ENCODE measurements around the gene ANKAR.
"Not testable (repeated sequence)": the region's sequence is repeated elsewhere in the genome, so short reads cannot be mapped to it uniquely, and the experiment has no call there.

The ANKAR gene

DNA sequence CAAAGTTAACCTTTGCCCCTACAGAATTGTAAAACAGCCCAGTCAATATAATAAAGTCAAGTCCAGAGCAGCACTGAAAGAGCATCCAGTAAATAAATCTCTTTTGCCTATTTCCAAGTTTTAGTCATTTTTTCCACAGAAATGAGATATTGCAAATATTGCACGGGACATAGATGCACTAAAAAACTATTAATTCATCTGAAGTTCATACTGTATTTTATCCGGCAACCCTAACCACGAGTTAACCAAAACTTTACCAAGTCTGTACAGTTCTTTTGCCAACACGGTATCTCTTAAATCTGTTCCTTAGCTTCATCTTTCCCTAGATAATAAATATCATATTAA, 13.7 kb upstream of the ANKAR start:
- no peak for DNase-seq (ENCODE audit: low read depth)

DNA sequence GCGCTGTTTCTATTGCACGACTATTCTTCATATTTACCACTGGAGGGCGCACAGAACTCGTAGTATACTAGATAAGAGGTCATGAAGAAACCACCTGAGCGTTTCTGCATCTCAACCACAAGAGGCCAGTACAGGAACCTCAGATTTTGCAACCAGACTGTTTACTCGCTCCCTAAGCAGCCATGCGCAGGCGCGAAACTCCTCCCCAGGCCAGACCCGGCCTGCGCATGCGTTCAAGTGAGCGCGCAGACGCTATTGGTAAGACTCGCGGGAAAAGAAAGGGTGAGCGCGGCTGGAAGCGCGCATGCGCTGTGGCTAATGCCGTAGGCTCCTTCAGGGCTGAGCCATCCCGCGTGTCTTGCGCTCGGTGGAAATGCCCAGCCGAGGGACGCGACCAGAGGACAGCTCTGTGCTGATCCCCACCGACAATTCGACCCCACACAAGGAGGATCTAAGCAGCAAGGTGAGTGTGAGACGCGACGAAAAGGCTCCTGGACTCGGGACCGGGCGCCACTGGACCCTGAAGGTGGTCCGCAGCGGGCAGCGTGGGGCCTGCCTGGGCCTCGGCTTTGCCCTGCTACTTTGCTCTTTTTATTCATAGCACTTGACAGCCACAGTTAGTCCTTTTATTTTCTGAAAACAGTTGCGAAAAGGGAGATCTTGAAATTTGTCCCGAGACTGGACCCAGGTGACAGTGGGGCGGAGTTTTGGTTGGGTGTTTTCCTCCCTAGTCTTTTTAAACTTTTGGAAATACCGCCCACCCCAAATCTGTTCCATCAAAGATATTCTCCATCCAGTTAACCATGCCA, 13.1 kb upstream of the ANKAR start, which contains the start of gene ASNSD1:
Gene ASNSD1, plus strand, starts transcription at position 312 of the 809 bp plus-strand sequence. CDS start 4,674 bp downstream, outside the sequence.
- peak; percentile 97 for DNase-seq (ENCODE audit: low read depth)

DNA sequence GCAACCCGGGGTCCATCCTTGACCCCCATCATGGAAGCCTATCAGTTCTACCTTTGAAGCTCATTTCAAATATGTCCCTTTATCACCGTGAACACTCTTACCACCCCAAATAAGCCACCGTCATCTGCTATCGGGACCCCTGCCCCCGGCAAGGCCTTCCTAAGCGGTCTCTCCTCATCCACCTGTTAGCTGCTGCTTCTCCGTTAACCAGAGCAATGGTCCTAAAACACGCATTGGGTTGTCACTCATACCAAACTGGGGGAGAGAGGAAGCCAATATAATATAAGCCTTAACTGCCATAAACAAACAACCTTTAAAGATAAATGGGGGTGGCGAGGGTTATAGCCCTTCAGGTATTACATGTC, 12.5 kb upstream of the ANKAR start:
- no peak for DNase-seq (ENCODE audit: low read depth)

DNA sequence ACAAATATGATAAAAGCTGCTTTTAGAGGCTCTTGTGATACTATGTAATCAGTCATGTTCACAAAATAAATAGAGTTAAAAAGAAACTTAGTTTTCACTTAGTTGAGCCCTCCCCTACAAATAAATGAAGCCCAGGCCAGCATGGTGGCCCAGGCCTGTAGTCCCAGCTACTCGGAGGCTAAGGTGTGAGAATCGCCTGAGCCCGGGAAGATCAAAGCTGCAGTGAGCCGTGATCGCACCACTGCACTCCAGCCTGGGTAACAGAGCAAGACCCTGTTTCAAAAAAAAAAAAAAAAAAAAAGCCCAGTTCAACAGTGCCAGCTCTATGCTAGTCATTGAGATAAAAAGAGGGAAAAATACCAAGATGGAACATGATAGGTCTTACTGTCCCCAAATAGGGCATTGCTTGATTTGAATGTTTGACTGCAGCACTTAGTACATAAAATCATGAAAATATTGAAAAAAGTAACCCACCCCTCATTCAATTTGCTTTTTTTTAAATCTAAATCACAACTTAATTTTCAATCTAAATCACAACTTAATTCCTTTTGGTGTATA, 11.7 kb upstream of the ANKAR start:
- DNase-seq (ENCODE audit: low read depth): no peak

DNA sequence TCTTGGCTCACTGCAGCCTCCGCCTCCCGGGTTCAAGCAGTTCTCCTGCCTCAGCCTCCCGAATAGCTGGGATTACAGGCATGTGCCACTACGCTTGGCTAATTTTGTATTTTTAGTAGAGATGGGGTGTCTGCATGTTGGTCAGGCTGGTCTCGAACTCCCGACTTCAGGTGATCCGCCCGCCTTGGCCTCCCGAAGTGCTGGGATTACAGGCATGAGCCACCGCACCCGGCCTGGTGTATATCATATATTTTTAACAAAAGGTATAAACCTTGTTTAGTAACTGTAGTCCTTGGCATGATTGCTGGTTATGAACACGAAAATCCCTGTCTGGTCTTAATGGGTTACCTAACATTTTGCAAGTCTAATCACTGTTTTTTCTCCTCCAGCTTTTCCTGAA, 11.2 kb upstream of the ANKAR start:
- DNase-seq (ENCODE audit: low read depth): not testable (repeated sequence)

DNA sequence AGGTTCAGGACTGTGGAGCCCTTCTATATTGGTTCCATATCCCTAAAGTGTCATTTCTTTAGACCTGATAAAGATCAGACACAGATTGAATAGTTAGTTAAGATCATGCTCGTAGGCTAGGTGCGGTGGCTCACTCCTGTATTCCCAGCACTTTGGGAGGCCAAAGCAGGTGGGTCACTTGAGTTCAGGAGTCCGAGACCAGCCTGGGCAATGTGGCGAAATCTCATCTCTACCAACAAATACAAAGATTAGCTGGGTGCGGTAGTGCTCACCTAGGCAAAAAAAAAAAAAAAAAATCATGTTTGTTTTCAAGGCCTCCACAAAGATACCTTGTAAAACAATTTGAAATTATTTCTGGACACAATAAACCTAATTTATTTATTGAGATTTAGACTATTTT, 4.6 kb upstream of the ANKAR start:
- no peak for DNase-seq (ENCODE audit: low read depth)

DNA sequence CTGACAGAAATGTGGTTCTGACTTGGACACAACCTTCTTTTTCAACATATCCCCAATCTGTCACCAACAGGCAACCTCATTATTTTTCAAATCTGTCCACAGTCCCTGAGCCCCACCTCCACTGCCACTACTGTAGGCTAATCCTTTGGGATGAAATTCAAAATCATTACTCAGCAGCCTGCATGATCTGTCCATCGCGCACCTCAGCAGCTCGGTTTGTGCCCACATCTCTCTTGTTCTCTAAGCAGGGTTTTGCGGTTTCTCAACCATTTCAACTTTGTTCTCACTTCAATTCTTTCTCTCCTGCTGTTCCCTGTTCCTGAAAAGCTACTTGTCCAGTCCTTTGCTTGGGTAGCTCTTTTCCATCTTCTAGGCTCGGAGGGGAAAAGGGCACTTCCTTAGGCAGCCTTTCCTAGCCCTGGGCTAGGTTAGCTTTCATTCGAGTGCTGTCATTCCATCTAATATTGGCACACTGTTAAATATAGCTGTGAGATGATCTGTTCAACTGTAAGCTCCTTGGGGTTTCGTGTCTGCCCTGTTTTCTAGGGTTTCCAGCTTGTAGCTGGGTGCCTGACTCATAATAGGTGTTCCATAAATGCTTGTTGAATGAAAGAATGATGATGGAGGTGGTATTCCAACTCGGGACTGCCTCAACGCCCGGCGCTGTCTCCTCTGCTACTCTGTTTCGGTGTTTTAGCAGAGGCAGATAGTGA, 653 bp upstream of the ANKAR start:
- no peak for DNase-seq (ENCODE audit: low read depth)

DNA sequence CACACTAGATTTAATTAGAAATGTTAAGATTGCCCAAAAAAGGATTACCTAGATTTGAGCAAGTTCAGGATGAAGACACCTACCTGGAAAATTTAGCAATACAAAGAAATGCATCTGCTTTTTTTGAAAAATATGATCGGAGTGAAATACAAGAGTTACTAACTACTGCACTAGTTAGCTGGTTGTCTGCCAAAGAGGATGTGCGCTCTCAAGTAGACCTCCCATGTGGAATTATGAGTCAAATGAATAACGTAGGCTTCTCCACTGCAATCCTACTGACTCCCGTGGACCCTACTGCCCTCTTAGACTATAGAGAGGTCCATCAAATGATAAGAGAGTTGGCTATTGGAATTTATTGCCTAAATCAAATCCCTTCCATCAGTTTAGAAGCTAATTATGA, 2.0 kb downstream of the ANKAR start:
- no peak for DNase-seq (ENCODE audit: low read depth)

DNA sequence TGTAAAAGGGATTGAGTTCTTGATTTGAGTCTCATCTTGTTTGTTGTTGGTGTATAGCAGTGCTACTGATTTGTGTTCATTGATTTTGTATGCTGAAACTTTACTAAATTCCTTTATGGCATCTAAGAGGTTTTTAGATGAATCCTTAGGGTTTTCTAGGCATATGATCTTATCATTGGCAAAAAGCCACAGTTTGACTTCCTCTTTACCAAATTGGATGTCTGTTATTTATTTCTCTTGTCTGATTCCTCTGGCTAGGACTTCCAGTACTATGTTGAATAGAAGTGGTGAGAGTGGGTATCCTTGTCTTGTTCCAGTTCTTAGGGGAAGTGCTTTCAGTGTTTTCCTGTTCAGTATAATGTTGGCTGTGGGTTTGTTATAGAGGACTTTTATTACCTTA, 4.8 kb downstream of the ANKAR start:
- no peak for DNase-seq (ENCODE audit: low read depth)

DNA sequence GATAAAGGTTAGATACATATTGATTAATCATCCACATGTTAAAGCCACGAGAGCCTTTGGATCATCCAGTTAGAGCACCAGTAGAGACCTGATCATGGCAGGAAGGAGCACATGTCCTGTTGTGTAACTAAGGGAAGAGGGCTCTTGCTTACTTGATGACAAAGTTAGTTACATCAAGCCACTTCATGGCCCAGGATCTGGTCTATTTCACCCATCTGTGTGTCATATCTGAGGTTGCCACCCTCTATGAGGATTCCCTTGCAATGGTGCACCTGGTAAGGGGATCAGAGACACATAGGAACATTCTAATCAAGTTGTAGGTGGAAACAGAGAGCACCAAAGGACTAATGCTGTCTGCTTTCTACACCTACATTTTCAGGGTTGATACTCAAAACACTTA, 6.7 kb downstream of the ANKAR start:
- no peak for DNase-seq (ENCODE audit: low read depth)

DNA sequence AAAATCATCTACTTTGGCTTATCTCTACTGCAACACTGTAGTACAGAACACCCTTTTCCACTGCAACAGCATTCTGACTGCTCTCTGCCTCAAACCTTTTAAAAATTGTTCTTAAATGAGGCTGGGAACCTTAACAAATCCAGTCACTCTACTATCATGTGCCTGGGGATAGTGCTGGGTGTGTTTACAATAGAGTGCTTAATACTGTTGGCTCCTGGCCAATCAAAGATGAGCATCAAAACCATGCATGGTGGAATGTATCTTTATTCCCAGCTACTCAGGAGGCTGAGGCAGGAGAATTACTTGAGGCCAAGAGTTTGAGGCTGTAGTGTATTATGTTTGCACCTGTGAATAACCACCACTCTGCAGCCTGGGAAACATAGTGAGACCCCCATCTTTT, 7.4 kb downstream of the ANKAR start:
- DNase-seq (ENCODE audit: low read depth): no peak

DNA sequence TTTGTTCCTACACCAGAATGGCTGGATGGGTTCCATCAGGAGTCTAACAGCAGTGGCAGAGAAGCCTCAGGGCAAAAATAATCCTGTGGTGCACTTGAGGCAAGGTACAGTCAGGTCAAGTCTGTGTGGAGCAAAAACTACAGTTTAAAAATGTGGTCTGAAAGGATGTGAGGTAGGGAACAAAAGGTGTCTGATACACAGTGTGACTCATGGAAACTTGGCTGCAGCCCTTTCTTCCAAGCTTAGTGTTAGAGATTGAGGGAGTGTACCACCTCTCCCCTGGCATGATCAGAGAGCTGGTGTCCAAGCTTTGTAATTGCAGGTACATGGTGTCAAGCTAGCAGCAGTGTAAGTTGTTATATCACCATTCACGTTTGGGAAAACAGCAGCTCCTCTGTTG, 8.9 kb downstream of the ANKAR start:
- DNase-seq (ENCODE audit: low read depth): no peak

DNA sequence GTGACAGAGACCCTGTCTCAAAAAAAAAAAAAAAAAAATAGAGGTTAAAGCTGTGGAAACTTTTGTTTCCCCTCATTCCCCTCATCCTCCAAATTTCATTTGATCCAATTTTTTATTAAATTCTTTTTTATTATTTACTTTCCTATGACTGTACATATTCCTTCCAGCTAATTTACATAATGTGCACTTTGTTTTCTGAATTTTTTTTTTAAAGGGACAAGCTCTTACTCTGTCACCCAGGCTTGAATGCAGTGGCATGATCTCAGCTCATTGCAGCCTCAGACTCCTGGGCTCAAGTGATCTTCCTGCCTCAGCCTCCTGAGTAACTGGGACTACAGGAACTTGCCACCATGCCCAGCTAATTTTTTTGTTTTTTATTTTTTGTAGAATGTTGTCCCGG, 10.3 kb downstream of the ANKAR start:
- no peak for DNase-seq (ENCODE audit: low read depth)

DNA sequence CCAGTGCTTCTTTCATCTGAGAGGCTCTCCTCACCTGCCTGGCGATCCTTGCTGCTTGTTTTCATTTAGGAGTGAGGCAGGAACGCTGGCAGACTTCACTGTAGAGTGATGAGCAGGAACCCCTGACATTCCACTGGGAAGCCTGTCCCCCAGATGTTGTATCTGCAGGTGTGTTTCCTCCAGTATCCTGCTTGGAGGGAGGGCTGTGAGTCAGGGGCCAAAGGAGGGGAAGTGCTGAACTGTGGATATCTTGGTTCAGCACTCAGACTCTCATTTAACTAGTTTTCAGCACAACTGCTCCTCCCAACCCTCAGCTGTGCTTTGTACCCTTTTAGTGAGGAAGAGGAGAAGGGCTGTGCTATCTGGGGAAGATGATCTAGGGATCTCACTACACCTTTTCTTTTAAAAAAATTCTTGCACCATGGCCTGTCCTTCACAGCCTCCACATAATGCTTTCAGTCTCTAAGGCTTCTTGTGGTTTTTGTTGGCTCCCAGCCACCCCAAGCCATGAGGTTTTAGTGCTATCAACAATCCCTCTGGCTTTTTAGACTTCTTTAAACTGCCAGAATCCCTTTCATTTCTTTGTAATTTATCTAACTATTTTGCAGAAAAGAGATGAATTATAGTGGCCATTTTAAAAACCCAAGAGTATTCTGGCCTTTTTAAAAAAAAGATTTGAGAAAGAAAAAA, 11.2 kb downstream of the ANKAR start:
- no peak for DNase-seq (ENCODE audit: low read depth)

DNA sequence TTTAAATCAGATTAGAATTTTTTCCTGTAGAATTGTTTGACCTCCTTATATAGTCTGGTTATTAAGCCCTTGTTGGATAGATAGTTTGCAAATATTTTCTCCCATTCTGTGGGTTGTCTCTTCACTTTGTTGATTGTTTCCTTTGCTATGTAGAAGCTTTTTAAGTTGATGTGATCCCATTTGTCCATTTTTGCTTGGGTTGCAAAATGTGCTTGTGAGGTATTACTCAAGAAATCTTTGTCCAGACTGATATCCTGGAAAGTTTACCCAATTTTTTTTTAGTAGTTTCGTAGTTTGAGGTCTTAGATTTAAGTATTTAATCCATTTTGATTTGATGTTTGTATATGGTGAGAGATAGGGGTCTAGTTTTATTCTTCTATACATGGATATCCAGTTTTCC, 13.3 kb downstream of the ANKAR start:
- not testable (repeated sequence) for DNase-seq (ENCODE audit: low read depth)

DNA sequence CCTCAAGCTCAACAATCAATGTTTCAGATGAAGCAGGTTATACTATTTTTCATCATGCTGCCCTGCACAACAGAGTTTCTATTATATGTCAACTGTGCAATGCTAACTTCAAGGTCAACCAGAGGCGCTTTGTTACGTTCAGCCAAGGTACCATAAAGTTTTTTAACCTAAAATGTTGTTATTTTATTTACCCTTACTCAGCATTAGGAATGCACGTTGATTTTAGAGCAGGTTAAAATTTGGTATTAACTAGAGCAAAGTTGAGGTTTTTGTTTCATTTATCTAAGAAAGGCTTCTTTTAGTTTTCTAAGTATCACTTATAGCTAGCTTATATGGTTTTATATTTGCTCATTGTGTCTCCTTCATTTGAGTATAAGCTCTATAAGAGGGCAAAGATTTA, 21.8 kb downstream of the ANKAR start:
- no peak for DNase-seq (ENCODE audit: low read depth)

DNA sequence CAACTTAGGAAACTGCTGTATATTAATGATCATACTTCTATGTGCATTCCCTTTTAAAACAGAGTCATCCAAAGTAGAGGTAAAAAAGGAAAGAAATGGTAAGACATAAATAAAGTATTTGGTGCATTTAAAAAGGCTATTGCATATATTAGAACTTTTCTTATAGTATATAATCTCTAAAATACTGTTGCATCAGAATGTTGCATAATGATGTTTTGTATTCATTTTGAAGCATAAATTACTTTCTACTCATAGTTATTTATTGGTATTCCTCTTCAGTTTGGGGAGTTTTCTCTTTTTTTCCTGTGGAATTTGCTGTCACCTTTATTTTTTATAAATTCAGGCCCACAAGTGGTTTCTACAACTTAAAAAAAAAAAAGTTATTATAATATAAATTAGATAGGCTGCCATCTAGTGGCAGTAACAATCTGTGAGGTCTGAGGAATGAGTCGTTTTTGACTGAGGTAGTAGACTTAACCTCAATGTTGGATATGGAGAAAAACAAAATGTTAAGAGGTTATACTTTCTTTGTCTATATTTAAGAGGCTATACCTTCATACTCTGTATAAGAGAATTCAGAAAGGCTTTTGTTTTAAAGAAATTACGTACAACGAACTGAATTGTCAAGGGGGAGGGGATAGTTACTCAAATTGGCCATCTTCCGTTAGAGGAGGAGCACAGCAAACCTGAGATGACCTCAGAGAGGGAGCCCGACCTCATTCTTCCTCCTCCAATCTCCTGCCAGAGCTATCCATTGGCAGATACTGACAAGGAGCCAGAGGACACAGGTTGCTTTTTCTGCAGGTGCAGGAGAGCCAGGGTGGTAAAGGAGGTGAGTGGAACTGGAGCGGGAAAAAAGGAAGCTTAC, 23.8 kb downstream of the ANKAR start:
- DNase-seq (ENCODE audit: low read depth): no peak

DNA sequence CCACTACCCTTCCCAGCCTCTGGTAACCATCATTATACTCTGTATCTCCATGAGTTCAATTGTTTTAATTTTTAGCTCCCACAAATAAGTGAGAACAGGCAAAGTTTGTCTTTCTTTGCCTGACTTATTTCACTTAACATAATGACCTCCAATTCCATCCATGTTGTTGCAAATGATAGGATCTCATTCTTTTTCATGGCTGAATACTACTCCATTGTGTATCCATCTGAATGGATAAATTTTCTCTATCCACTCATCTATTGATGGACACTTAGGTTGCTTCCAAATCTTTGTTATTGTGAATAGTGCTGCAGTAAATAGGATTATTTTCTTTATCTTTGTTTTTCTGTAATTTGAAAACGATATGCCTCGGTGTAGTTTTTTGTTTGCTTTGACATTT, 26.2 kb downstream of the ANKAR start:
- no peak for DNase-seq (ENCODE audit: low read depth)

DNA sequence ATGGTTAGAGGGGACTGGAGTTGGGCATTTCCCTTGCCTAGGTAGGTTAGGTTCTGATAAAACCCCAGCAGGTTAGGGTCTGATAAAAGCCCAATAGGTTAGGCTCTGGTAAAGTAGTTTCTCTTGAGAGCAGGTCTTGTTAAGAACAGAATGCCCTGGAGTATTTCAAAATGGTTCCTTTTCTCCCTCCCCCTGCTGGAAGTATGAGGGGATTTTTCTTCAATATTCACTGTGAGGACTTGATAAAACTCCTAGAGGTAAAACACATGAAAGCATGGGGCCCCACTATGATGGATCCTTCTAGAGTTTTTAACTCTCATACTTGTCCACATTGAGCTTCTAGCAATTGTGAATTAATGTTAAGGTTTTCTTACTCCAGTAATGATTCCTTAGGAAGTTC, 27.6 kb downstream of the ANKAR start:
- DNase-seq (ENCODE audit: low read depth): no peak

DNA sequence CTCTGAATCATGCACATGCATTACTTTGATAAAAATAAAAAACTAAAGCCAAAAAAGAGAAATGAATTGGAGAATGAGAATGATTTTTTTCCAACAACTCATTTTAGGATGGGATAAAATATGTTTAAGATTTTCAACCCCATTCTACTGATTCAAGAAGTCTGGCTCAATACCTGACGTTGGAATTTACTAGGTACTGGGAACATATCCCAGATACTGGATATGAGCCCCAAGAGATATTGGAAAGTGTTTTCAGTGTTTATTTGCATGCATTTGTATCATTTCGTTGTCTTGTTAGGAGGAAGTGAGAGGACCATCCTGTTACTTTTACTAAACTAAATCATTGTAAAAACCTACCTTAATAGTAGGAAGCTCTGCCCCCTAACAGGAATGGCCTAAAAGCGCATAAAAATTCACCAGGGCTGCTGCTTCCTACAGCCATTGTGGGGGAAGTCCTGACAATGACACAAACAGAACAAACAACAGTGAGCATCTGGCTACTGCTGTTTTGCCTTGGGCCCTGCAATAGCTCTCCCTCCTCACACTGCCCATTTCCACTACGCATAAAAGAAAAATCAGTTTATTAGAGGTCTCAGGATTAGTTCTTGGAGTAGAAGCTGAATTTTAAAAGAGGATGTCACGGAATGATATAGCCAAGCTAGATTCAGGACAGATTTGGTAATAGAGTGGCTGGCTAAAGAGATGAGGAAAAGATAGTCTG, 35.2 kb downstream of the ANKAR start:
- DNase-seq (ENCODE audit: low read depth): no peak

DNA sequence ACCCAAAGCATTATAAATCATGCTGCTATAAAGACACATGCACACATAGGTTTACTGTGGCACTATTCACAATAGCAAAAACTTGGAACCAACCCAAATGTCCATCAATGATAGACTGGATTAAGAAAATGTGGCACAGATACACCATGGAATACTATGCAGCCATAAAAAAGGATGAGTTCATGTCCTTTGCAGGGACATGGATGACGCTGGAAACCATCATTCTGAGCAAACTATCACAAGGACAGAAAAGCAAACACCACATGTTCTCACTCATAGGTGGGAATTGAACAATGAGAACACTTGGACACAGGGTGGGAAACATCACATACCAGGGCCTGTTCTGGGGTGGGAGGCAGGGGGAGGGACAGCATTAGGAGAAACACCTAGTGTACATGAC, 43.1 kb downstream of the ANKAR start:
- DNase-seq (ENCODE audit: low read depth): not testable (repeated sequence)

Measured in stimulated activated CD8-positive, alpha-beta memory T cell treated with anti-CD3 and anti-CD28 coated beads, Interleukin-4, amount 100 ng/mL, for 24 hours (primary cell).